K562 (cell line): ENCODE results near the gene SERTAD2. TPM values are rescaled to one million over a fixed set of nuclear protein-coding genes. Genes with fewer than 3 reads are reported as not detected.

Experiments
- EP400 ChIP-seq: fragments of 450-650 bp; IDR thresholded peaks from 2 replicates; pipeline ENCODE4 v1.6.1; 2017; ENCODE audit warnings: antibody characterized with exemption, mild to moderate bottlenecking, moderate library complexity
- KAT7 ChIP-seq: sonication (generic); formaldehyde crosslinking; IDR thresholded peaks from 2 replicates; pipeline ENCODE4 v1.8.0; 2022; ENCODE audit warnings: missing genetic modification reagents, mild to moderate bottlenecking, borderline replicate concordance
- PRDM10 ChIP-seq: fragments of 450-650 bp; IDR thresholded peaks from 2 replicates; pipeline ENCODE4 v1.6.1; 2018; ENCODE audit not compliant: partially characterized antibody
- USF1 ChIP-seq: sonication (generic); formaldehyde crosslinking; IDR thresholded peaks from 2 replicates; pipeline ENCODE4 v1.9.0; 2022; ENCODE audit warnings: mild to moderate bottlenecking, missing genetic modification reagents
- YY1 ChIP-seq, 3 experiments: IDR thresholded peaks; 2 replicates each; pipeline ENCODE4 v1.6.1; 2011; ENCODE audit warnings: low read length in 2 of 3, mild to moderate bottlenecking in 2 of 3, moderate library complexity in 2 of 3, borderline replicate concordance in 1 of 3, control low read depth in 1 of 3, low read depth in 1 of 3; ENCODE audit not compliant: insufficient read depth in 3 of 3, insufficient replicate concordance in 2 of 3, control insufficient read depth in 1 of 3, insufficient read length in 1 of 3; ENCODE audit errors: extremely low read depth in 1 of 3
- polyA plus RNA-seq, 8 experiments: library from polyadenylated mRNA; depleted of rRNA in 4 of 8; stranded (reverse) in 5 of 8; unstranded in 3 of 8; fragments of >200 nt; fragmentation: Nextera tagmentation in 2 of 8; fragmentation: Illumina TruSeq in 1 of 8; extraction: Ambion mirVana in 2 of 8; extraction: Trizol in 1 of 8; gene quantifications; 2 replicates each; pipeline versions ENCODE4 v1.2.1 to v1.2.3, GENCODE V29; 2011 to 2014; ENCODE audit warnings: inconsistent platforms in 1 of 8, missing spikeins in 1 of 8
- total RNA-seq, 7 experiments: library from RNA; depleted of rRNA in 6 of 7; stranded (reverse); fragments of >200 nt in 6 of 7; fragmentation: Illumina TruSeq in 2 of 7; extraction: Trizol in 2 of 7; gene quantifications; 2 replicates each; pipeline versions ENCODE4 v1.2.1 to v1.2.3, GENCODE V29; 2011 to 2021; ENCODE audit warnings: low replicate concordance in 1 of 7
- TF ChIP-seq, protein P1 (sequence below): fragments of 450-650 bp; IDR thresholded peaks from 2 replicates; pipeline ENCODE4 v1.6.1; 2017; ENCODE audit warnings: antibody characterized with exemption, mild to moderate bottlenecking

SERTAD2 gene
- total and polyA plus RNA-seq, 9 of the 15 experiments (the other 6 are each of a cell fraction or from before 2014, with no cell fraction given) = 3.0 to 12.5 (median 6.1) TPM

DNA sequence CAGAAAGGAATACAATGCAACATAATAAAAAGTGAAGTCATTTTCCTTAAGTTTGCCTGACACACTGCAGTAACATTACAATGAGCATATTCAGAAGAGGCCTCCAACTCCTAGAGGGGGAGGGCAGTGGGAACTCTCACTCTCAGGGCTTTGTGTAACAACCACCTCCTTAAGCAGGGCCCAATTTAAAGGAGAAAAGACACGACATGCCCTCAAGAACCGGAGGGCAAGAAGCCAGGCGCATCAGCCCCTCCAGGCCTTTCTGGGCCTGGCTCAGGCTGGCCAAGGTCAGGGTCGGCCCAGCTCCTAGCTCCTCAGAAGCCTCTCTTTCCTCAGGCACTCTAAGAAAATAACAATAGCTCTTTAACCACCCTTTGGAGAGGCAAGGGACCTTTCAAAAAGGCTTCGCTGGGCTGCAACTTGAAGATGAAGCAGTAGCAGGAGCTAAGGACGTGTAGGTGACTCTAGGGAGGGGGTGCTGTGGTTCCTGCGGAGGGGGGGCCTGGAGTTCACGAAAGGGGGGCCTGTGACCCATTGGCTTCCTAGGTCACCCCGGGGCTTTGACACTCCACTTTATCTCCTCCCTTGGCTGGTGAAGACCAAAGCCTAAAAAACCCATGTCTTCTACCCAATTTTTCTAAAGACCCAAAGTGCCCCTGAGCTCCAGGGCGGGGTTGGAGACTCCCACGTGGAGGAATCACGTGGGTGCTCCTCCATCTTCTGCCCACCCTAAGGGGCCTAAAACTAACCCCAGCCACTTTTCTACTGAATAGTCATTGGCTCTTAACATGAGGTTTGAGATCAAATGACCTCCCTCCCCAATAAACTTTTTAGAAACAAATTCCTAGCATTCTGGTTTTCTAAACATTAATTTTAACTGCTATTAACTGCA, 13.3 kb downstream of the SERTAD2 start (continued):
- TF ChIP-seq KAT7 (0 out of 2 replicates have a peak, but pooled peaks have one; percentile 9), PRDM10 (peak; percentile 55), USF1 (peak; percentile 87), YY1 (IDR thresholded peaks at IDR 0.05; ENCODE audit: borderline replicate concordance in 1 of 3, control insufficient read depth in 1 of 3, extremely low read depth in 1 of 3, insufficient read depth in 3 of 3, insufficient read length in 1 of 3, insufficient replicate concordance in 2 of 3, low read depth in 1 of 3, low read length in 2 of 3) (peak in 1 of 3 experiments; percentile 57), EP400 (peak; percentile 39; the same call in 1 of the 2 replicates)
- TF ChIP-seq, protein P1, sequence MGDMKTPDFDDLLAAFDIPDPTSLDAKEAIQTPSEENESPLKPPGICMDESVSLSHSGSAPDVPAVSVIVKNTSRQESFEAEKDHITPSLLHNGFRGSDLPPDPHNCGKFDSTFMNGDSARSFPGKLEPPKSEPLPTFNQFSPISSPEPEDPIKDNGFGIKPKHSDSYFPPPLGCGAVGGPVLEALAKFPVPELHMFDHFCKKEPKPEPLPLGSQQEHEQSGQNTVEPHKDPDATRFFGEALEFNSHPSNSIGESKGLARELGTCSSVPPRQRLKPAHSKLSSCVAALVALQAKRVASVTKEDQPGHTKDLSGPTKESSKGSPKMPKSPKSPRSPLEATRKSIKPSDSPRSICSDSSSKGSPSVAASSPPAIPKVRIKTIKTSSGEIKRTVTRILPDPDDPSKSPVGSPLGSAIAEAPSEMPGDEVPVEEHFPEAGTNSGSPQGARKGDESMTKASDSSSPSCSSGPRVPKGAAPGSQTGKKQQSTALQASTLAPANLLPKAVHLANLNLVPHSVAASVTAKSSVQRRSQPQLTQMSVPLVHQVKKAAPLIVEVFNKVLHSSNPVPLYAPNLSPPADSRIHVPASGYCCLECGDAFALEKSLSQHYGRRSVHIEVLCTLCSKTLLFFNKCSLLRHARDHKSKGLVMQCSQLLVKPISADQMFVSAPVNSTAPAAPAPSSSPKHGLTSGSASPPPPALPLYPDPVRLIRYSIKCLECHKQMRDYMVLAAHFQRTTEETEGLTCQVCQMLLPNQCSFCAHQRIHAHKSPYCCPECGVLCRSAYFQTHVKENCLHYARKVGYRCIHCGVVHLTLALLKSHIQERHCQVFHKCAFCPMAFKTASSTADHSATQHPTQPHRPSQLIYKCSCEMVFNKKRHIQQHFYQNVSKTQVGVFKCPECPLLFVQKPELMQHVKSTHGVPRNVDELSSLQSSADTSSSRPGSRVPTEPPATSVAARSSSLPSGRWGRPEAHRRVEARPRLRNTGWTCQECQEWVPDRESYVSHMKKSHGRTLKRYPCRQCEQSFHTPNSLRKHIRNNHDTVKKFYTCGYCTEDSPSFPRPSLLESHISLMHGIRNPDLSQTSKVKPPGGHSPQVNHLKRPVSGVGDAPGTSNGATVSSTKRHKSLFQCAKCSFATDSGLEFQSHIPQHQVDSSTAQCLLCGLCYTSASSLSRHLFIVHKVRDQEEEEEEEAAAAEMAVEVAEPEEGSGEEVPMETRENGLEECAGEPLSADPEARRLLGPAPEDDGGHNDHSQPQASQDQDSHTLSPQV = peak; percentile 54; the same call in 1 of the 2 replicates
